ENCODE results near the gene DTNA. TPM values are rescaled to one million over a fixed set of nuclear protein-coding genes. Genes with fewer than 3 reads are reported as not detected.

Gene DTNA
- total and polyA plus RNA-seq, 2 of the 8 experiments (the other 6 are each of a cell fraction or from before 2014, with no cell fraction given), result 30.2 to 32.7 TPM

GRCh38 chr18:34794348-34794747, 84.2 kb downstream of the DTNA start (continued):
- TF ChIP-seq EGR1 (IDR thresholded peaks at IDR 0.05; ENCODE audit: borderline replicate concordance, low read depth, low read length), result no peak
